C4-2B (cell line): ENCODE results near the gene MYO1D.

Experiments used
- CTCF ChIP-seq: fragments of 450-650 bp; conservative IDR thresholded peaks from 2 replicates; pipeline ENCODE4 v1.5.1; 2017; ENCODE audit warnings: mild to moderate bottlenecking
- ZFX ChIP-seq: fragments of 450-650 bp; IDR thresholded peaks from 2 replicates; pipeline ENCODE4 v1.6.1; 2017

- TF ChIP-seq CTCF: no peak
- TF ChIP-seq ZFX: no peak
These were observed 45.2 kb downstream of the MYO1D start for GRCh38 chr17:32831627-32832243.
